Neural cell (in vitro differentiated cells): ENCODE measurements around the gene STRN. TPM values are rescaled to one million over a fixed set of nuclear protein-coding genes. Genes with fewer than 3 reads are reported as not detected.

Experiments used
- H2AFZ ChIP-seq: fragments of 200-600, 300-800 bp; sonication (generic), shearing (Covaris generic); 2 replicates; pipeline ENCODE4 v1.6.0; 2014; ENCODE audit warnings: low read depth, mild to moderate bottlenecking, antibody characterized with exemption, low read length, moderate library complexity
- H3F3A ChIP-seq: fragments of 200-600 bp; shearing (Covaris generic); 2 replicates; pipeline ENCODE4 v1.6.1; 2016; ENCODE audit warnings: mild to moderate bottlenecking, moderate library complexity, mixed read lengths, antibody characterized with exemption, low read length; ENCODE audit not compliant: insufficient read depth, poor library complexity, severe bottlenecking
- H3K27ac ChIP-seq: fragments of 200-600, 300-800 bp; sonication (generic), shearing (Covaris generic); 2 replicates; pipeline ENCODE4 v1.5.1; 2014; ENCODE audit warnings: mild to moderate bottlenecking, low read length, moderate library complexity
- H3K27me3 ChIP-seq: fragments of 300-800, 200-600 bp; sonication (generic), shearing (Covaris generic); 2 replicates; pipeline ENCODE4 v1.6.0; 2014; ENCODE audit warnings: mild to moderate bottlenecking, low read depth, low read length, moderate library complexity; ENCODE audit not compliant: insufficient read depth
- H3K36me3 ChIP-seq: fragments of 300-800, 200-600 bp; sonication (generic), shearing (Covaris generic); 2 replicates; pipeline ENCODE4 v1.5.1; 2014; ENCODE audit warnings: mild to moderate bottlenecking, antibody characterized with exemption, low read length, moderate library complexity; ENCODE audit not compliant: insufficient read depth
- H3K4me2 ChIP-seq: fragments of 300-800, 200-600 bp; sonication (generic), shearing (Covaris generic); 2 replicates; pipeline ENCODE4 v1.6.0; 2014; ENCODE audit warnings: mild to moderate bottlenecking, low read length
- H3K4me3 ChIP-seq: fragments of 300-800, 200-600 bp; sonication (generic), shearing (Covaris generic); 2 replicates; pipeline ENCODE4 v1.5.1; 2014; ENCODE audit warnings: mild to moderate bottlenecking, low read length, moderate library complexity
- H3K79me2 ChIP-seq: fragments of 200-600 bp; shearing (Covaris generic); replicated peaks from 2 replicates; pipeline ENCODE4 v1.6.0; 2014; ENCODE audit warnings: mild to moderate bottlenecking, low read length, moderate library complexity; ENCODE audit not compliant: insufficient read depth
- H3K9ac ChIP-seq: fragments of 300-800, 200-600 bp; sonication (generic), shearing (Covaris generic); 2 replicates; pipeline ENCODE4 v1.6.1; 2016; ENCODE audit warnings: mild to moderate bottlenecking, low read length, mixed read lengths
- H3K9me2 ChIP-seq: fragments of 200-600 bp; shearing (Covaris generic); 2 replicates; pipeline ENCODE4 v1.6.1; 2016; ENCODE audit warnings: mild to moderate bottlenecking, low read length, mixed read lengths; ENCODE audit not compliant: insufficient read depth
- H3K9me3 ChIP-seq: fragments of 200-600, 300-800 bp; sonication (generic), shearing (Covaris generic); 2 replicates; pipeline ENCODE4 v1.6.1; 2016; ENCODE audit warnings: mild to moderate bottlenecking, mixed run types, low read length, moderate library complexity, mixed read lengths
- H4K20me1 ChIP-seq: fragments of 200-600 bp; shearing (Covaris generic); 2 replicates; pipeline ENCODE4 v1.6.1; 2016; ENCODE audit warnings: mild to moderate bottlenecking, mixed run types; ENCODE audit not compliant: insufficient read depth
- CTCF ChIP-seq: fragments of 450-650 bp; IDR thresholded peaks from 2 replicates; pipeline ENCODE4 v1.5.1; 2014; ENCODE audit warnings: antibody characterized with exemption, mild to moderate bottlenecking, moderate library complexity; ENCODE audit not compliant: poor library complexity, severe bottlenecking
- EP300 ChIP-seq: fragments of 450-650 bp; conservative IDR thresholded peaks from 2 replicates; pipeline ENCODE4 v1.6.1; 2014; ENCODE audit warnings: antibody characterized with exemption, mild to moderate bottlenecking, moderate library complexity; ENCODE audit not compliant: poor library complexity, severe bottlenecking
- EZH2 ChIP-seq: fragments of 200-600, 300-800 bp; shearing (Covaris generic), sonication (generic); IDR thresholded peaks from 2 replicates; pipeline ENCODE4 v1.6.1; 2014; ENCODE audit warnings: antibody characterized with exemption, low read length, borderline replicate concordance, mild to moderate bottlenecking; ENCODE audit not compliant: insufficient read depth, poor library complexity, severe bottlenecking
- MXI1 ChIP-seq: fragments of 450-650 bp; conservative IDR thresholded peaks from 2 replicates; pipeline ENCODE4 v1.6.1; 2014; ENCODE audit warnings: antibody characterized with exemption, mild to moderate bottlenecking; ENCODE audit not compliant: poor library complexity, severe bottlenecking
- POLR2AphosphoS5 ChIP-seq: IDR thresholded peaks from 2 replicates; pipeline ENCODE4 v1.6.1; 2012
- RAD21 ChIP-seq: fragments of 450-650 bp; conservative IDR thresholded peaks from 2 replicates; pipeline ENCODE4 v1.6.1; 2014; ENCODE audit warnings: antibody characterized with exemption, mild to moderate bottlenecking, moderate library complexity
- SMC3 ChIP-seq: fragments of 450-650 bp; conservative IDR thresholded peaks from 2 replicates; pipeline ENCODE4 v1.6.1; 2014; ENCODE audit warnings: antibody characterized with exemption, mild to moderate bottlenecking, moderate library complexity; ENCODE audit not compliant: poor library complexity
- TAF1 ChIP-seq: IDR thresholded peaks from 2 replicates; pipeline ENCODE4 v1.6.1; 2012; ENCODE audit warnings: low read depth
- polyA plus RNA-seq: library from polyadenylated mRNA; depleted of rRNA; stranded (reverse); fragments of >200 nt; gene quantifications from 2 replicates; pipeline ENCODE4 v1.2.3, GENCODE V29; 2014
- TF ChIP-seq, protein P1 (sequence below): IDR thresholded peaks from 2 replicates; pipeline ENCODE4 v1.6.1; 2012; ENCODE audit warnings: borderline replicate concordance

Gene STRN
- polyA plus RNA-seq, 1 donor from 2014 or later, result 9.9 TPM

DNA sequence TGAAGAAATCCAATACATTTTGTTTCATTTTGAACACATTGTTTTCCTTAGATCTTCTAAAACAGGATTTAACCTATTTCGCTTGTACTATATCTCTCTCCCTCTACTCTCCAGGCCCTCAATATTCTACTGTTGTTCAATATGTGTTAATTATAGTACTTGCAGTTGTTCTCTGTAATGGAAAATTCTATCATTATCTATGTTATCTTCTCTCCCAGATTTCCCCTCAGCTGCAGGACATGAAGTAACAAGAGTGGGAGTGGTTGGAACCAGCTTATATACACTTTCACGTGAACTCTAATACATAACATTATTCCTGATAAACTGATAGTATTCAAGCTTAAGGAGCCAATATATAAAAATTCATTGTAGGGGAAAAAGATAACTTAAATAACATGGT lies 7.0 kb upstream of the STRN start:
- Histone ChIP-seq H3K4me2 (no peak overlapping the region), H3K27ac (no peak overlapping the region), H3F3A (no peaks in the 10 kb centered on the region), H3K9me2 (no peaks in the 10 kb centered on the region), H3K79me2 (no peaks in the 10 kb centered on the region), H3K36me3 (no peaks in the 10 kb centered on the region), H3K9me3 (no peaks in the 10 kb centered on the region), H3K4me3 (no peak overlapping the region), H3K9ac (no peak overlapping the region), H3K27me3 (no peaks in the 10 kb centered on the region), H4K20me1 (no peaks in the 10 kb centered on the region), H2AFZ (no peak overlapping the region)
- no peak for TF ChIP-seq CTCF
- no peak for TF ChIP-seq TAF1
- TF ChIP-seq EZH2, result no peak
- TF ChIP-seq EP300, result no peak
- no peak for TF ChIP-seq RAD21
- TF ChIP-seq POLR2AphosphoS5, result no peak
- no peak for TF ChIP-seq SMC3
- TF ChIP-seq MXI1, result no peak
- TF ChIP-seq, protein P1, sequence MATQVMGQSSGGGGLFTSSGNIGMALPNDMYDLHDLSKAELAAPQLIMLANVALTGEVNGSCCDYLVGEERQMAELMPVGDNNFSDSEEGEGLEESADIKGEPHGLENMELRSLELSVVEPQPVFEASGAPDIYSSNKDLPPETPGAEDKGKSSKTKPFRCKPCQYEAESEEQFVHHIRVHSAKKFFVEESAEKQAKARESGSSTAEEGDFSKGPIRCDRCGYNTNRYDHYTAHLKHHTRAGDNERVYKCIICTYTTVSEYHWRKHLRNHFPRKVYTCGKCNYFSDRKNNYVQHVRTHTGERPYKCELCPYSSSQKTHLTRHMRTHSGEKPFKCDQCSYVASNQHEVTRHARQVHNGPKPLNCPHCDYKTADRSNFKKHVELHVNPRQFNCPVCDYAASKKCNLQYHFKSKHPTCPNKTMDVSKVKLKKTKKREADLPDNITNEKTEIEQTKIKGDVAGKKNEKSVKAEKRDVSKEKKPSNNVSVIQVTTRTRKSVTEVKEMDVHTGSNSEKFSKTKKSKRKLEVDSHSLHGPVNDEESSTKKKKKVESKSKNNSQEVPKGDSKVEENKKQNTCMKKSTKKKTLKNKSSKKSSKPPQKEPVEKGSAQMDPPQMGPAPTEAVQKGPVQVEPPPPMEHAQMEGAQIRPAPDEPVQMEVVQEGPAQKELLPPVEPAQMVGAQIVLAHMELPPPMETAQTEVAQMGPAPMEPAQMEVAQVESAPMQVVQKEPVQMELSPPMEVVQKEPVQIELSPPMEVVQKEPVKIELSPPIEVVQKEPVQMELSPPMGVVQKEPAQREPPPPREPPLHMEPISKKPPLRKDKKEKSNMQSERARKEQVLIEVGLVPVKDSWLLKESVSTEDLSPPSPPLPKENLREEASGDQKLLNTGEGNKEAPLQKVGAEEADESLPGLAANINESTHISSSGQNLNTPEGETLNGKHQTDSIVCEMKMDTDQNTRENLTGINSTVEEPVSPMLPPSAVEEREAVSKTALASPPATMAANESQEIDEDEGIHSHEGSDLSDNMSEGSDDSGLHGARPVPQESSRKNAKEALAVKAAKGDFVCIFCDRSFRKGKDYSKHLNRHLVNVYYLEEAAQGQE, result no peak

DNA sequence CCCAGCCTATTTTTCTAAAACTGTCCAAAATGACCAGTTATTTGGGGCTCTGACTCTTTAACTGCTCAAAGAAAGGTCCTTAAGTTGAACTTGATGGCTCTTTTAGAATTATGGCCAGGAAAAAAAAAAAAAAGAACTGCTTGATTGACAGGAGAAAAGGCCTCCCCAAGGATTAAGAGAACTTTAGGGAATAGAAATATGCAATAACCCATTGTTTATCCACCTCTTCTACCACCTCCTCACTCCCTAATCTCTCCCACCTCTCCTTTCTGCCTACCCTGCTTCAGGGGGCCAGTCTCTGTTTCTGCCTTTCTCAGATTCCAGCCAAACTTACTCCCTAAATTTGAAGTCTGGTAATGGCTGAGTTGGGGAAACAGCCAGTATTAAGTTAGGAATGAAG lies 5.7 kb upstream of the STRN start:
- no peak overlapping the region for H2AFZ ChIP-seq
- H4K20me1 ChIP-seq, result no peaks in the 10 kb centered on the region
- H3K36me3 ChIP-seq, result no peaks in the 10 kb centered on the region
- peaks cover 3% of the 10 kb centered on the region for H3K27me3 ChIP-seq
- no peak overlapping the region for H3K27ac ChIP-seq
- H3K4me2 ChIP-seq, result no peak overlapping the region
- H3F3A ChIP-seq, result no peaks in the 10 kb centered on the region
- H3K9me3 ChIP-seq, result no peaks in the 10 kb centered on the region
- no peak overlapping the region for H3K4me3 ChIP-seq
- no peaks in the 10 kb centered on the region for H3K79me2 ChIP-seq
- no peaks in the 10 kb centered on the region for H3K9me2 ChIP-seq
- no peak overlapping the region for H3K9ac ChIP-seq
- TF ChIP-seq RAD21 (no peak), TAF1 (no peak), CTCF (no peak), POLR2AphosphoS5 (no peak), SMC3 (no peak), MXI1 (no peak), EZH2 (no peak), EP300 (no peak)
- TF ChIP-seq, protein P1, result no peak
